ENCODE data around the gene SLU7.

SLU7 gene

GRCh38 chr5:160436017-160436416 is 17.1 kb upstream of the SLU7 start:
- Histone ChIP-seq H3K4me1 (ENCODE audit: control insufficient read depth, insufficient read depth, low read length) (peaks cover 12% of the 10 kb centered on the region), H3K27ac (ENCODE audit: low read depth, low read length) (no peak overlapping the region), H3K4me3 (ENCODE audit: low read depth, low read length) (no peak overlapping the region)

GRCh38 chr5:160435532-160435931 is 16.7 kb upstream of the SLU7 start:
- Histone ChIP-seq H3K4me1 (ENCODE audit: control insufficient read depth, insufficient read depth, low read length) (peaks cover 12% of the 10 kb centered on the region), H3K36me3 (ENCODE audit: control insufficient read depth, insufficient read depth, low read length) (no peaks in the 10 kb centered on the region), H3K27ac (ENCODE audit: low read depth, low read length) (no peak overlapping the region), H3K9ac (ENCODE audit: low read length) (no peak overlapping the region), H3K4me3 (ENCODE audit: low read depth, low read length) (no peak overlapping the region), H3K27me3 (ENCODE audit: control insufficient read depth, insufficient read depth, low read length) (no peaks in the 10 kb centered on the region), H3K9me3 (ENCODE audit: control insufficient read depth, insufficient read depth, low read depth, low read length) (no peaks in the 10 kb centered on the region)

More at GRCh38 chr5:160436017-160436416, 17.1 kb upstream of the SLU7 start:
- no peaks in the 10 kb centered on the region for H3K36me3 ChIP-seq (ENCODE audit: control insufficient read depth, insufficient read depth, low read length)
- no peaks in the 10 kb centered on the region for H3K27me3 ChIP-seq (ENCODE audit: control insufficient read depth, insufficient read depth, low read length)
- no peaks in the 10 kb centered on the region for H3K9me3 ChIP-seq (ENCODE audit: control insufficient read depth, insufficient read depth, low read depth, low read length)
- H3K9ac ChIP-seq (ENCODE audit: low read length): no peak overlapping the region

GRCh38 chr5:160434022-160434531 is 15.2 kb upstream of the SLU7 start:
- no peaks in the 10 kb centered on the region for H3K27me3 ChIP-seq (ENCODE audit: control insufficient read depth, insufficient read depth, low read length)
- peaks cover 4% of the 10 kb centered on the region for H3K36me3 ChIP-seq (ENCODE audit: control insufficient read depth, insufficient read depth, low read length)
- H3K9ac ChIP-seq (ENCODE audit: low read length): no peak overlapping the region
- H3K9me3 ChIP-seq (ENCODE audit: control insufficient read depth, insufficient read depth, low read depth, low read length): no peaks in the 10 kb centered on the region
- no peak overlapping the region for H3K4me3 ChIP-seq (ENCODE audit: low read depth, low read length)
- H3K4me1 ChIP-seq (ENCODE audit: control insufficient read depth, insufficient read depth, low read length): peaks cover 10% of the 10 kb centered on the region; the same call in 1 of the 2 replicates
- H3K27ac ChIP-seq (ENCODE audit: low read depth, low read length): no peak overlapping the region

GRCh38 chr5:160432787-160433186 is 13.9 kb upstream of the SLU7 start:
- 0 out of 2 replicates have a peak, but pooled peaks cover 6% of the 10 kb centered on the region for H3K4me1 ChIP-seq (ENCODE audit: control insufficient read depth, insufficient read depth, low read length)
- H3K27ac ChIP-seq (ENCODE audit: low read depth, low read length): no peak overlapping the region
- H3K9ac ChIP-seq (ENCODE audit: low read length): no peak overlapping the region
- no peaks in the 10 kb centered on the region for H3K27me3 ChIP-seq (ENCODE audit: control insufficient read depth, insufficient read depth, low read length)
- no peaks in the 10 kb centered on the region for H3K9me3 ChIP-seq (ENCODE audit: control insufficient read depth, insufficient read depth, low read depth, low read length)
- H3K36me3 ChIP-seq (ENCODE audit: control insufficient read depth, insufficient read depth, low read length): peaks cover 17% of the 10 kb centered on the region
- H3K4me3 ChIP-seq (ENCODE audit: low read depth, low read length): no peak overlapping the region

- Histone ChIP-seq H3K27ac (ENCODE audit: low read depth, low read length) (no peak overlapping the region), H3K9me3 (ENCODE audit: control insufficient read depth, insufficient read depth, low read depth, low read length) (no peaks in the 10 kb centered on the region)
Observed at GRCh38 chr5:160432196-160432595, 13.3 kb upstream of the SLU7 start.

GRCh38 chr5:160427607-160428006 is 8.7 kb upstream of the SLU7 start:
- Histone ChIP-seq H3K4me3 (ENCODE audit: low read depth, low read length) (no peak overlapping the region), H3K9me3 (ENCODE audit: control insufficient read depth, insufficient read depth, low read depth, low read length) (no peaks in the 10 kb centered on the region), H3K27ac (ENCODE audit: low read depth, low read length) (no peak overlapping the region), H3K4me1 (ENCODE audit: control insufficient read depth, insufficient read depth, low read length) (peaks cover 8% of the 10 kb centered on the region), H3K27me3 (ENCODE audit: control insufficient read depth, insufficient read depth, low read length) (no peaks in the 10 kb centered on the region), H3K36me3 (ENCODE audit: control insufficient read depth, insufficient read depth, low read length) (peaks cover 67% of the 10 kb centered on the region), H3K9ac (ENCODE audit: low read length) (no peak overlapping the region)

More at GRCh38 chr5:160432196-160432595, 13.3 kb upstream of the SLU7 start:
- Histone ChIP-seq H3K4me1 (ENCODE audit: control insufficient read depth, insufficient read depth, low read length) (0 out of 2 replicates have a peak, but pooled peaks cover 6% of the 10 kb centered on the region), H3K9ac (ENCODE audit: low read length) (no peak overlapping the region), H3K4me3 (ENCODE audit: low read depth, low read length) (no peak overlapping the region), H3K27me3 (ENCODE audit: control insufficient read depth, insufficient read depth, low read length) (no peaks in the 10 kb centered on the region), H3K36me3 (ENCODE audit: control insufficient read depth, insufficient read depth, low read length) (peaks cover 23% of the 10 kb centered on the region)

GRCh38 chr5:160423099-160423498 is 4.2 kb upstream of the SLU7 start:
- Histone ChIP-seq H3K4me1 (ENCODE audit: control insufficient read depth, insufficient read depth, low read length) (peaks cover 22% of the 10 kb centered on the region), H3K4me3 (ENCODE audit: low read depth, low read length) (peak overlapping the region; percentile 97), H3K9me3 (ENCODE audit: control insufficient read depth, insufficient read depth, low read depth, low read length) (no peaks in the 10 kb centered on the region), H3K27me3 (ENCODE audit: control insufficient read depth, insufficient read depth, low read length) (no peaks in the 10 kb centered on the region), H3K9ac (ENCODE audit: low read length) (no peak overlapping the region), H3K27ac (ENCODE audit: low read depth, low read length) (no peak overlapping the region), H3K36me3 (ENCODE audit: control insufficient read depth, insufficient read depth, low read length) (peaks cover 54% of the 10 kb centered on the region)

GRCh38 chr5:160421625-160422258 is 2.9 kb upstream of the SLU7 start, which contains the start of gene PTTG1:
PTTG1 (plus strand) TSS chr5:160421855; CDS start chr5:160422313, 458 bp downstream.
- H3K4me1 ChIP-seq (ENCODE audit: control insufficient read depth, insufficient read depth, low read length): peaks cover 22% of the 10 kb centered on the region
- peak within 1 kb of the TSS; percentile 83 for H3K9ac ChIP-seq (ENCODE audit: low read length)
- no peaks in the 10 kb centered on the region for H3K27me3 ChIP-seq (ENCODE audit: control insufficient read depth, insufficient read depth, low read length)
- H3K4me3 ChIP-seq (ENCODE audit: low read depth, low read length): peak within 1 kb of the TSS; percentile 97
- peak within 1 kb of the TSS; percentile 70; the same call in 1 of the 2 replicates for H3K27ac ChIP-seq (ENCODE audit: low read depth, low read length)
- no peaks in the 10 kb centered on the region for H3K9me3 ChIP-seq (ENCODE audit: control insufficient read depth, insufficient read depth, low read depth, low read length)
- peaks cover 41% of the 10 kb centered on the region for H3K36me3 ChIP-seq (ENCODE audit: control insufficient read depth, insufficient read depth, low read length)

- Histone ChIP-seq H3K27me3 (ENCODE audit: control insufficient read depth, insufficient read depth, low read length) (no peaks in the 10 kb centered on the region), H3K4me3 (ENCODE audit: low read depth, low read length) (peak overlapping the region; percentile 88; the same call in 1 of the 2 replicates), H3K9ac (ENCODE audit: low read length) (no peak overlapping the region), H3K36me3 (ENCODE audit: control insufficient read depth, insufficient read depth, low read length) (peaks cover 27% of the 10 kb centered on the region), H3K27ac (ENCODE audit: low read depth, low read length) (no peak overlapping the region), H3K4me1 (ENCODE audit: control insufficient read depth, insufficient read depth, low read length) (peaks cover 22% of the 10 kb centered on the region), H3K9me3 (ENCODE audit: control insufficient read depth, insufficient read depth, low read depth, low read length) (no peaks in the 10 kb centered on the region)
Observed at GRCh38 chr5:160420331-160420610, 1.4 kb upstream of the SLU7 start.

- peak overlapping the region; percentile 78 for H3K9ac ChIP-seq (ENCODE audit: low read length)
- H3K27me3 ChIP-seq (ENCODE audit: control insufficient read depth, insufficient read depth, low read length): no peaks in the 10 kb centered on the region
- H3K4me1 ChIP-seq (ENCODE audit: control insufficient read depth, insufficient read depth, low read length): peaks cover 22% of the 10 kb centered on the region
- H3K9me3 ChIP-seq (ENCODE audit: control insufficient read depth, insufficient read depth, low read depth, low read length): no peaks in the 10 kb centered on the region
- H3K27ac ChIP-seq (ENCODE audit: low read depth, low read length): peak overlapping the region; percentile 75; the same call in 1 of the 2 replicates
- peaks cover 24% of the 10 kb centered on the region for H3K36me3 ChIP-seq (ENCODE audit: control insufficient read depth, insufficient read depth, low read length)
- peak overlapping the region; percentile 88 for H3K4me3 ChIP-seq (ENCODE audit: low read depth, low read length)
Observed at GRCh38 chr5:160419458-160420330, 813 bp upstream of the SLU7 start.

All from HUES6 (cell line).